HL-60/S4 treated with retinoic acid at 250 ng/mL for 4 days and 3 days (cell line): ENCODE data around the gene EIF2B5.

Source experiments
- in situ Hi-C: fragments of 300-500 bp; cut with MboI; formaldehyde crosslinking; loops from 2 replicates; pipeline ENCODE4 v1.7.0; 2022; ENCODE audit warnings: low sequenced_read_pairs

The EIF2B5 gene

DNA sequence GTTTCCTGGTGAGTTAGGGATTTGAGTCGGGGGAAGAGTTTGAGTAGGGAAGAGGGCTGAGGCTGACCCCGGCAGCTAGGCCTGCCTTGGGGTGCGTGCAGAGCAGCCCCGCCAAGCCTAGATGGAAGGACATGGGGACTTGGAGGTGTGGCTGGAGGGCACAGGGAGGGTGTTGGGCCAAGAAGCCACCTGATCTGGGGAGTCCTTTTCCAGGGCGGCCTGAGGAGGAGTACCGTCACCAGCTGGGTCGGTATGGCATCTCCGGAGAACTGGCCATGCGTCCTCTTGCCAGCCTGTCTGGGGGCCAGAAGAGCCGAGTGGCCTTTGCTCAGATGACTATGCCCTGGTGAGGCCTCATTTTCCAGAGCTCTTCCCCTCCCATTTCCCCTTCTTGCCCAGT, 57.7 kb downstream of the EIF2B5 start:
- in situ Hi-C loops, result no loop called here

DNA sequence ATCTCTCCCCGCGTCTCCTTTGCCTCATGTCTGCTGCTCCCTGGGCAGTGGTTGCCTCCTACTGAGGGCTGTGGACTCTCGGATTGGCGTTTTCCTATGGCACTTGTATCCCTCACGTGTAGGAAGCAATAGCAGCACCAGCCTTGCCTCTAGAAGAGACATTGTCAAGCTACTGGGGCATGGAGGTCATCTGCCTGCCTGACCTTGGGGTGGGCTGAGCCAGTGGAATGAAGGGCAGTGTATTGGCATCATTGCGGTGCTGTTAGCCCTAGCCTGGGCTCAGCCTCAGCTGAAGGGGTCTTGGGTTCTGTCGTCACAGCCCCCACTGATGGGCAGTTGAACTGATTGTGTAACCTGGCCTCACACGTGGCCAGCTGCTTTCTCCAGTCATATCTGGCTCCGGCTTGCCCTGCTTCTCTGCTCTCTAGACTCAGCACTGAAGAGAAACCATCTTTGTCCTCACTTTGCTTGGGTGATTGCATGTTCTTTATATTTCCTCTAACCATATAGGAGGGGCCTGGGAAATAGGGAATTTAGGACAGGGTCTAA, 58.9 kb downstream of the EIF2B5 start:
- in situ Hi-C loops, result no loop called here
